Epithelial cell of esophagus (primary cell): ENCODE data around the gene RFWD3.

Source experiments
- DNase-seq: peaks from one replicate; pipeline ENCODE4 v3.0.0; 2010; ENCODE audit warnings: low read depth
- H3K4me3 ChIP-seq: 2 replicates; pipeline ENCODE4 v1.5.1; 2011; ENCODE audit warnings: mild to moderate bottlenecking, low read length, control low read depth
- CTCF ChIP-seq: IDR thresholded peaks from 2 replicates; pipeline ENCODE4 v1.5.1; 2011; ENCODE audit warnings: low read depth, mild to moderate bottlenecking, low read length, control low read depth, inconsistent platforms; ENCODE audit not compliant: insufficient read depth; ENCODE audit errors: missing control alignments

RFWD3 gene

GRCh38 chr16:74583926-74584666 lies 82.6 kb downstream of the RFWD3 start:
- no peak overlapping the region for H3K4me3 ChIP-seq
- DNase-seq = no peak
- TF ChIP-seq CTCF = no peak

GRCh38 chr16:74582970-74583369 lies 83.7 kb downstream of the RFWD3 start:
- no peak overlapping the region for H3K4me3 ChIP-seq
- no peak for TF ChIP-seq CTCF
- no peak for DNase-seq

- DNase-seq = no peak
- H3K4me3 ChIP-seq = no peak overlapping the region
- no peak for TF ChIP-seq CTCF
These were observed 85.8 kb downstream of the RFWD3 start for GRCh38 chr16:74580833-74581232.

GRCh38 chr16:74578838-74579237 lies 87.8 kb downstream of the RFWD3 start:
- DNase-seq = no peak
- TF ChIP-seq CTCF = no peak
- no peak overlapping the region for H3K4me3 ChIP-seq

GRCh38 chr16:74578433-74578832 lies 88.2 kb downstream of the RFWD3 start:
- no peak for DNase-seq
- TF ChIP-seq CTCF = no peak
- no peak overlapping the region for H3K4me3 ChIP-seq

- DNase-seq = peak; percentile 57
- H3K4me3 ChIP-seq = no peak overlapping the region
- no peak for TF ChIP-seq CTCF
These were observed 88.8 kb downstream of the RFWD3 start for GRCh38 chr16:74577882-74578366.

GRCh38 chr16:74575807-74576643 lies 90.7 kb downstream of the RFWD3 start:
- no peak for DNase-seq
- H3K4me3 ChIP-seq = no peak overlapping the region
- no peak for TF ChIP-seq CTCF
